ENCODE data around the gene WSCD1.

Gene WSCD1

GRCh38 chr17:6139447-6139832 is 69.3 kb downstream of the WSCD1 start:
- H3K4me3 ChIP-seq (ENCODE audit: low read depth, low read length): no peak overlapping the region
- TF ChIP-seq CTCF (IDR thresholded peaks at IDR 0.05; ENCODE audit: insufficient read depth, low read length, missing control alignments): no peak
- DNase-seq (ENCODE audit: low read depth, low spot score): no peak
- ChIA-PET CTCF (no interaction called here), POLR2A (no interaction called here)

- no peak for DNase-seq (ENCODE audit: low read depth, low spot score)
- POLR2A ChIA-PET: no interaction called here
- CTCF ChIA-PET: no interaction called here
- no peak overlapping the region for H3K4me3 ChIP-seq (ENCODE audit: low read depth, low read length)
- no peak for TF ChIP-seq CTCF (IDR thresholded peaks at IDR 0.05; ENCODE audit: insufficient read depth, low read length, missing control alignments)
Measured at GRCh38 chr17:6140188-6140587, 70.0 kb downstream of the WSCD1 start.

- no peak for TF ChIP-seq CTCF (IDR thresholded peaks at IDR 0.05; ENCODE audit: insufficient read depth, low read length, missing control alignments)
- CTCF ChIA-PET: no interaction called here
- POLR2A ChIA-PET: no interaction called here
- DNase-seq (ENCODE audit: low read depth, low spot score): no peak
- H3K4me3 ChIP-seq (ENCODE audit: low read depth, low read length): no peak overlapping the region
Measured at GRCh38 chr17:6140728-6141330, 70.7 kb downstream of the WSCD1 start.

GRCh38 chr17:6142701-6143100 is 72.5 kb downstream of the WSCD1 start:
- H3K4me3 ChIP-seq (ENCODE audit: low read depth, low read length): no peak overlapping the region
- ChIA-PET CTCF (no interaction called here), POLR2A (no interaction called here)
- TF ChIP-seq CTCF (IDR thresholded peaks at IDR 0.05; ENCODE audit: insufficient read depth, low read length, missing control alignments): no peak
- no peak for DNase-seq (ENCODE audit: low read depth, low spot score)

- ChIA-PET CTCF (no interaction called here), POLR2A (no interaction called here)
- DNase-seq (ENCODE audit: low read depth, low spot score): no peak
- H3K4me3 ChIP-seq (ENCODE audit: low read depth, low read length): no peak overlapping the region
- no peak for TF ChIP-seq CTCF (IDR thresholded peaks at IDR 0.05; ENCODE audit: insufficient read depth, low read length, missing control alignments)
Measured at GRCh38 chr17:6145946-6146345, 75.8 kb downstream of the WSCD1 start.

- DNase-seq (ENCODE audit: low read depth, low spot score): no peak
- ChIA-PET CTCF (no interaction called here), POLR2A (no interaction called here)
- TF ChIP-seq CTCF (IDR thresholded peaks at IDR 0.05; ENCODE audit: insufficient read depth, low read length, missing control alignments): no peak
- no peak overlapping the region for H3K4me3 ChIP-seq (ENCODE audit: low read depth, low read length)
Measured at GRCh38 chr17:6147042-6147441, 76.9 kb downstream of the WSCD1 start.

All from AG04449 (cell line).